OCI-LY3 (cell line): Measurements from ENCODE around the gene GAGE12J.
"Not testable (repeated sequence)": the region's sequence is repeated elsewhere in the genome, so short reads cannot be mapped to it uniquely, and the experiment has no call there.

ENCODE experiments used
- CTCF ChIP-seq: fragments of 200-600, 300-600 bp; sonication (generic); IDR thresholded peaks from 2 replicates; pipeline ENCODE4 v1.5.1; 2014; ENCODE audit warnings: antibody characterized with exemption, low read length, low read depth
- EZH2phosphoT487 ChIP-seq: fragments of 200-600 bp; shearing (Covaris generic); IDR thresholded peaks from 2 replicates; pipeline ENCODE4 v1.6.1; 2018; ENCODE audit warnings: antibody characterized with exemption, mixed run types, low read depth

- not testable (repeated sequence) for TF ChIP-seq CTCF, EZH2phosphoT487
Measured at GRCh38 chrX:49307775-49308174, 14.1 kb upstream of the GAGE12J start.
